Mammary epithelial cell (primary cell): Measurements from ENCODE around the gene CUL7.

Experiments used
- EZH2 ChIP-seq: IDR thresholded peaks from 2 replicates; pipeline ENCODE4 v1.6.1; 2012; ENCODE audit warnings: low read length, inconsistent platforms, borderline replicate concordance
- TF ChIP-seq, protein P1 (sequence below), 2 donors: IDR thresholded peaks in 1 of 2; conservative IDR thresholded peaks in 1 of 2; 2 replicates each; pipeline ENCODE4 v1.5.1; 2011 to 2012; ENCODE audit warnings: inconsistent platforms in 2 of 2, low read length in 2 of 2, mild to moderate bottlenecking in 2 of 2, control low read depth in 1 of 2, low read depth in 1 of 2; ENCODE audit not compliant: insufficient read depth in 1 of 2; ENCODE audit errors: extremely low read depth in 1 of 2

DNA sequence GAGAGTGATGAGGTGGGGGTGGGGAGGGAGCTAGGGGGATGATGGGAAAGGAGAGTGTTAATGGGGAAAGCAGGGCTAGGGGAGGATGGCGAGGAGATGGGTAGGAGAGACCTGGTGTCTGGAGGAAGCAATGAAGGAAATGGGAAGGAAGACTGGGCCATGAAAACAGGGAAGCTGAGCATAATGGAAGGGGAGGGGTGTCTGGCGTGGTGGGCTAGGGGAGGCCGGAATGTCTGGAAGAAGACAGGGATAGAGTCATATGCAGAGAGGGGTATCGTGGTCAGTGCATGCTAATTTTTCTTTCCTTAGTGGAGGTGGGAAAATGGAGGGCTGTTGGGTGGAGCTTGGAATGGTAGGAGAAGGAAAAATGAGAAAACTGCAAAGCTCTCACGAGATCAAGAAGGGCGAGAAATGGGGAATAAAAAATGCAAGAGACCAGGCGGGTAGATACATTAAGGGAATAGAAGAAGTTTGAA, 39.2 kb downstream of the CUL7 start:
- TF ChIP-seq, protein P1, sequence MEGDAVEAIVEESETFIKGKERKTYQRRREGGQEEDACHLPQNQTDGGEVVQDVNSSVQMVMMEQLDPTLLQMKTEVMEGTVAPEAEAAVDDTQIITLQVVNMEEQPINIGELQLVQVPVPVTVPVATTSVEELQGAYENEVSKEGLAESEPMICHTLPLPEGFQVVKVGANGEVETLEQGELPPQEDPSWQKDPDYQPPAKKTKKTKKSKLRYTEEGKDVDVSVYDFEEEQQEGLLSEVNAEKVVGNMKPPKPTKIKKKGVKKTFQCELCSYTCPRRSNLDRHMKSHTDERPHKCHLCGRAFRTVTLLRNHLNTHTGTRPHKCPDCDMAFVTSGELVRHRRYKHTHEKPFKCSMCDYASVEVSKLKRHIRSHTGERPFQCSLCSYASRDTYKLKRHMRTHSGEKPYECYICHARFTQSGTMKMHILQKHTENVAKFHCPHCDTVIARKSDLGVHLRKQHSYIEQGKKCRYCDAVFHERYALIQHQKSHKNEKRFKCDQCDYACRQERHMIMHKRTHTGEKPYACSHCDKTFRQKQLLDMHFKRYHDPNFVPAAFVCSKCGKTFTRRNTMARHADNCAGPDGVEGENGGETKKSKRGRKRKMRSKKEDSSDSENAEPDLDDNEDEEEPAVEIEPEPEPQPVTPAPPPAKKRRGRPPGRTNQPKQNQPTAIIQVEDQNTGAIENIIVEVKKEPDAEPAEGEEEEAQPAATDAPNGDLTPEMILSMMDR (conservative IDR thresholded peaks at IDR 0.05 in 1 of 2, IDR thresholded peaks at IDR 0.05 in 1 of 2; ENCODE audit: extremely low read depth in 1 of 2, insufficient read depth in 1 of 2, low read depth in 1 of 2, low read length in 2 of 2): no peak
- TF ChIP-seq EZH2: no peak
